GM12864 (cell line): ENCODE measurements around the gene TPSB2.
"Not testable (repeated sequence)": the region's sequence is repeated elsewhere in the genome, so short reads cannot be mapped to it uniquely, and the experiment has no call there.

Source experiments
- DNase-seq: peaks from one replicate; pipeline ENCODE4 v3.0.0-alpha.2; 2011; ENCODE audit warnings: low read depth
- H3K4me3 ChIP-seq: 2 replicates; pipeline ENCODE4 v1.5.1; 2011; ENCODE audit warnings: mild to moderate bottlenecking, low read depth, low read length, control low read depth
- TF ChIP-seq, protein P1 (sequence below): IDR thresholded peaks from 2 replicates; pipeline ENCODE4 v1.5.1; 2011; ENCODE audit warnings: low read depth, mild to moderate bottlenecking, moderate library complexity, low read length, control low read depth, inconsistent platforms; ENCODE audit errors: missing control alignments

The TPSB2 gene

DNA sequence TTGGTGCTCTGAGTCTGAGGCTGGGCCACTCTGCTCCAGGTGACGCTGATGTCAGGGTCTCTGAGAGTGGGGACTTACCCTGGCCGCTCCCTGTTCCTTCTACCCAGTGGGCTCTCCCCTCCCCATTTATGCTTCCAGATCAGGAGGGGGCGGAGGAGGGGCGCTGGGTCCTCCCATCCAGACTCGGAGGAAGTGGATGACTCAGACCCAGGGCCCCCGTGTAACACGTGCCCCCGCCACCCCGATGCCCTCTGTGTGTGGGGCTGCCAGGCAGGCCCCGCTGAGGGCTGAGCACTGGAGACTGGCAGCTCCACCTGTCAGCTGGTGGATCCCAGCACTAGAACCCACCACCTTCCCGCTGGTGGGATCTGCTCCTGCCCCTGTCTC, at the start of gene TPSB2:
Gene TPSB2 (minus strand): TSS at position 101 of the 387 bp plus-strand sequence. CDS start 233 bp downstream, outside the sequence.
- H3K4me3 ChIP-seq, DNase-seq: not testable (repeated sequence)

DNA sequence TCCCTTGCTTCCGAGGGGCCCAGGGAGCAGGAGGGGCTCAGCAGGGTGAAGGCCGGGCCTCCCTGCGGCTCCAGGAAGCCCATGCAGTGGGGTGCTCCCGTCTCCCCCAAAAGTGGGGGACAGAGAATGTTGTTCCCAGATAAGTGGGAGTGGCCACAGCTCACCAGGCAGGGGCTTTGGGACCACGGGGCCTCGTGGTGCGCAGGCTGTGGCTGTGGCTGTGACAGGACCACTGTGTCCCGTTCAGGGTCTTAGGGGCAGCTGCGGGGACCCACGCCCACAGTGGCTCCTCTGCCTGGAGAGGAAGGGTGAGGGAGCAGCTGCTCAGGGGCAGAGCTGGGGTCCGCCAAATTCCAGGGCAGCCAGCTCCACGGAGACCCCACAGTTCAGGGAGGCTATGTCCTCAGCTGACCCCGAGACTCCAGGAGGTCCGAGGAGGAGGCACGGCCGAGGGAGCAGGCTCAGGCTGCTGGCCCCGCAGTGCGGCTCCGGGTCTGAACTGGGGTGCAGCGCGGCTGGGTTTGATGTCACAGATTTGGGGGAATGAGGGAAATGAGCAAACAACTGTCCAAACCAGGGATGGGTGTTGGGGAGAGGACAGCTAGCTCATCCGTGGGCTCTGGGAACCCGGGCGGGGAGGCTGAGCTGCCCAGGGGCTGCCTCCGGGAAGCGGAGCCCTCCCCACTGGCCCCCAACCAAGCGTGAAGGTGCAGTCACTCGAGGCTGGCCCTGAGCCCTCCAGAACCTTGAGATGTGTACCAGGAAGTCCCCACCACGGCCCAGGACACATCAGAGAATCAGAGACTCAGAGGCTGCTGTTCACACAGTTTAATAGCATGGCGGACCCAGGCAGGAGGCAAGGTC, 49.3 kb upstream of the TPSB2 start:
- TF ChIP-seq, protein P1, sequence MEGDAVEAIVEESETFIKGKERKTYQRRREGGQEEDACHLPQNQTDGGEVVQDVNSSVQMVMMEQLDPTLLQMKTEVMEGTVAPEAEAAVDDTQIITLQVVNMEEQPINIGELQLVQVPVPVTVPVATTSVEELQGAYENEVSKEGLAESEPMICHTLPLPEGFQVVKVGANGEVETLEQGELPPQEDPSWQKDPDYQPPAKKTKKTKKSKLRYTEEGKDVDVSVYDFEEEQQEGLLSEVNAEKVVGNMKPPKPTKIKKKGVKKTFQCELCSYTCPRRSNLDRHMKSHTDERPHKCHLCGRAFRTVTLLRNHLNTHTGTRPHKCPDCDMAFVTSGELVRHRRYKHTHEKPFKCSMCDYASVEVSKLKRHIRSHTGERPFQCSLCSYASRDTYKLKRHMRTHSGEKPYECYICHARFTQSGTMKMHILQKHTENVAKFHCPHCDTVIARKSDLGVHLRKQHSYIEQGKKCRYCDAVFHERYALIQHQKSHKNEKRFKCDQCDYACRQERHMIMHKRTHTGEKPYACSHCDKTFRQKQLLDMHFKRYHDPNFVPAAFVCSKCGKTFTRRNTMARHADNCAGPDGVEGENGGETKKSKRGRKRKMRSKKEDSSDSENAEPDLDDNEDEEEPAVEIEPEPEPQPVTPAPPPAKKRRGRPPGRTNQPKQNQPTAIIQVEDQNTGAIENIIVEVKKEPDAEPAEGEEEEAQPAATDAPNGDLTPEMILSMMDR = no peak
- DNase-seq = no peak
- no peak overlapping the region for H3K4me3 ChIP-seq

DNA sequence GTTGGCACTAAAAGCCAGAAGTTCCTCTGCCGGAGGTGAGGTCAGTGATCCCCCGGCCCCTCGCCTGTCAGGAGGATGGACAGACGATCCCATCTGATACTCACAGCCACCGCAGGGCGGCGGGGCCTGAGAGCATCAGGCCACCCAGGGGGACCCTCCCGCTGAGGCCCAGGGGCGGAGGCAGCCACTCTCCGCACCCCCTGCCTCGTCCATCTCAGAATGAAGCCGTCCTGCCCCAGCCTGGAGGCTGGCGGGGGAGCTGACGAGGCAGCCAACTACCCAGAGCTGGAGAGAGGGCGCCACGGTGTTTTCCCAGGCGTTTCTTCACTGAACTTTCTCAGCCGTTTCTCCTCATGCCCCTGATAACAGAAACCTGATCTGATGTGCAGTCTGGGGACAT, 48.5 kb upstream of the TPSB2 start:
- DNase-seq = no peak
- H3K4me3 ChIP-seq = no peak overlapping the region
- TF ChIP-seq, protein P1 = no peak

DNA sequence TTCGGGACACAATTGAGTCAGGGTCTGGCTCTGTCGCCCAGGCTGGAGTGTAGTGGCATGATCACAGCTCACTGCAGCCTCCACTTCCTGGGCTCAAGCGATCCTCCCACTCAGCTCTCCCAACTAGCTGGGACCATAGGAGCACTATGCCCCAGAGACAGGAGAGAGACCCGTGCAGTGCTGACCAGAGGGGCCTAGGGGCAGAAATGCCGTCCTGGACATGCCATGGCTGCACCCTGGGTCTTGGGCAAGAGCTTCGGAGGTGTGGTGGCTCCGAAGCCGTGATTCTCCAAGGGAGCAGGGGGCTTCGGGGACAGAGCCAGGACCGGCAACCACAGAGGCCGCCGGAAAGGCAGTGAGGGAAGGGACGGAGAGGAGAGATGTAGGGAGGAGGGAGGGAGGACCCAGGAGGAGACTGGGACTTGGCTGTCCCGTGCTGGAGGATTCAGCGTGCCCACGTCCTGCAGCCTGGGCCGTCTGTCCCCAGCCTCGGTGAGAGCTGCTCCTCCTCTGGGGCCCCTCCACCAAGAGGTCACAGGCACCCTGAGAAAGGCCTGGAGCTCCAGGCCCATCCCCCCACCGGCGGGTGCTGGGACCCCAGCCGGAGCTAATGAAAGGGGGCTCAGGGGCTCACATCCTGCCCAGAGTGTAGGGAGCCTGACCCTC, 47.8 kb upstream of the TPSB2 start:
- DNase-seq = no peak
- H3K4me3 ChIP-seq = no peak overlapping the region
- TF ChIP-seq, protein P1 = no peak

- H3K4me3 ChIP-seq = no peak overlapping the region
- no peak for DNase-seq
- TF ChIP-seq, protein P1 = no peak
Measured at GRCh38 chr16:1277151-1277598, 47.2 kb upstream of the TPSB2 start.

DNA sequence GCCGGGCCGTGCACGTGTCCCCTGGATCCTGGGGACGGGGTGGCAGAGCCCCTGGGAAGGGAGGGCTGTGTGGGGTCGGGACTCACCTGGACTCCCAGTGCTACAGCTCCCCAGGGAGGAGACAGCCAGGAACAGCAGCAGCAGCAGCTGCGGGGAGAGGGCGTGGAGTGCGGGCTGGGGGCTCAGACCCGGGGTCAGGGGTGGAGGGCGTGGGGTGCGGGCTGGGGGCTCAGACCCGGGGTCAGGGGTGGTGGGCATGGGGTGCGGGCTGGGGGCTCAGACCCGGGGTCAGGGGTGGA, 46.5 kb upstream of the TPSB2 start:
- no peak for DNase-seq
- H3K4me3 ChIP-seq = no peak overlapping the region
- TF ChIP-seq, protein P1 = no peak

- no peak for DNase-seq
- TF ChIP-seq, protein P1 = no peak
- no peak overlapping the region for H3K4me3 ChIP-seq
Measured at GRCh38 chr16:1275791-1276579, 46.0 kb upstream of the TPSB2 start.
